Activated CD4-positive, alpha-beta T cell treated with anti-CD3 and anti-CD28 coated beads for 36 hours (primary cell): ENCODE measurements around the gene LSAMP. TPM values are rescaled to one million over a fixed set of nuclear protein-coding genes. Genes with fewer than 3 reads are reported as not detected.

Experiments used
- ATAC-seq: fragments of 200-7000 bp; cut with Tn5 transposase; one replicate; pipeline ENCODE4 v1.10.0; 2021; ENCODE audit warnings: mild to moderate bottlenecking, moderate library complexity
- CTCF ChIA-PET: fragments of 350-600 bp; sonication (Branson Sonifier 250); formaldehyde crosslinking; loops from one replicate; lab custom pipeline; 2021; ENCODE audit warnings: antibody characterized with exemption; lab: Charles Lee
- POLR2A ChIA-PET: fragments of 350-600 bp; sonication (Branson Sonifier 250); formaldehyde crosslinking; loops from one replicate; lab custom pipeline; 2021; ENCODE audit warnings: antibody characterized with exemption, inconsistent platforms; lab: Charles Lee
- DNase-seq: peaks from one replicate; pipeline ENCODE4 v3.0.0-alpha.2; 2020
- H3K27ac Mint-ChIP-seq: one replicate; pipeline ENCODE4 v1.8.0; 2021; ENCODE audit warnings: mixed read lengths
- H3K27me3 Mint-ChIP-seq: one replicate; pipeline ENCODE4 v1.8.0; 2021; ENCODE audit warnings: mixed read lengths
- H3K36me3 Mint-ChIP-seq: one replicate; pipeline ENCODE4 v1.8.0; 2021; ENCODE audit warnings: low read depth, mixed read lengths
- H3K4me1 Mint-ChIP-seq: one replicate; pipeline ENCODE4 v1.8.0; 2021; ENCODE audit warnings: mixed read lengths
- H3K4me3 Mint-ChIP-seq: one replicate; pipeline ENCODE4 v1.8.0; 2021; ENCODE audit warnings: mild to moderate bottlenecking, moderate library complexity, mixed read lengths
- H3K9me3 Mint-ChIP-seq: one replicate; pipeline ENCODE4 v1.8.0; 2021; ENCODE audit warnings: low read depth, mixed read lengths
- intact Hi-C, 2 experiments: fragments of 100-400 bp; cut with DNase I in 1 of 2; cut with micrococcal nuclease in 1 of 2; formaldehyde crosslinking; loops; one replicate each; pipeline versions ENCODE4 v1.14.2 to v1.15.1; 2022 to 2024; cut with DNase I, micrococcal nuclease
- total RNA-seq, 2 experiments: library from RNA; stranded (reverse); gene quantifications; one replicate each; pipeline ENCODE4 v1.2.3, GENCODE V29; 2021

LSAMP gene
- total RNA-seq, 2 experiments from 2014 or later: not detected

DNA sequence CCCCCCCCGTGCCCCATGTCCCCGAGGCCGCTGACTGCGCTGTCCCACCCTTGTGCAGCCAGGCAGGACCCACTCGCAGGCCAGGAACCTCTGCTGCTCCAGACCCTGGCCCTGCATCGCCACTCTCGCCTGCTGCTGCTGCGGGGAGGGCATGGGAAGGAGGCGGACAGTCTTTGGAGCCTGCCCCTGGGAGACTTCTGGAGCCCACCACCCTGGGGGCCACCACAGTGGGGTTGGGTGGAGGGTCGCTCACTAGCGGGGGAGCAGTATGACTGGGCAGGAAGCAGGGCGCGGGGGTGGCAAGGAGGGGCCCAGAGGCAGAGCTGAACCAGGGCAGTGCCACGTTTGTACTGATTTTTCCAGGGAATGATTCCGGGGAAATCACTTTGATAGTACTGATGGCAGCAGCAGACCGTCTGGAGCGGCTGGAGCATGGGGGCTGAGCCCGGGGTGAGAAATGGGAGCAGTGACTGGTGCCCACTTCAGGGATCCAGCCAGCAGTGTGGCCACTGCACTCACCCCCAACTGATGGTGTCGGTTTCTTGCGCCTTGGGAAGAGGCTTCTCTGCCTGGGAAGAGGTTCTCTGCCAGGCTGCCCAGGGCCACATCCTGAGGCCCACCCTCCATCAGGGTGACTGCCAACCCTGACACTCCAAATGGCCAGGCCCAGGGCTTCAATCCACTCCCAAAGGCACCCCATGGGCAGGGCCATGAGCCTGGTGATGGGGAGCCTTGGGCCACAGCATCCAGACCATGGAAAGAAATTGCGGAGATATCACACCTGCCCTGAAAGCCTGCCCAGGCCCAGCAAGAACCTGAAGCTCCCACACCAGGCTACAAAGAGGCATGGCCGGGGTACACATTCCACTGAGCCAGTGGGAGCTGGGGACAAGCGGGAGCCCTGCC, 53.7 kb downstream of the LSAMP start:
- no peak overlapping the region for H3K4me3 Mint-ChIP-seq
- H3K9me3 Mint-ChIP-seq: peaks cover 10% of the 10 kb centered on the region
- no peak for ATAC-seq
- intact Hi-C loops: no loop called here
- H3K36me3 Mint-ChIP-seq: no peaks in the 10 kb centered on the region
- H3K27me3 Mint-ChIP-seq: no peaks in the 10 kb centered on the region
- H3K4me1 Mint-ChIP-seq: no peaks in the 10 kb centered on the region
- ChIA-PET CTCF (no interaction called here), POLR2A (no interaction called here)
- DNase-seq: no peak
- no peak overlapping the region for H3K27ac Mint-ChIP-seq

DNA sequence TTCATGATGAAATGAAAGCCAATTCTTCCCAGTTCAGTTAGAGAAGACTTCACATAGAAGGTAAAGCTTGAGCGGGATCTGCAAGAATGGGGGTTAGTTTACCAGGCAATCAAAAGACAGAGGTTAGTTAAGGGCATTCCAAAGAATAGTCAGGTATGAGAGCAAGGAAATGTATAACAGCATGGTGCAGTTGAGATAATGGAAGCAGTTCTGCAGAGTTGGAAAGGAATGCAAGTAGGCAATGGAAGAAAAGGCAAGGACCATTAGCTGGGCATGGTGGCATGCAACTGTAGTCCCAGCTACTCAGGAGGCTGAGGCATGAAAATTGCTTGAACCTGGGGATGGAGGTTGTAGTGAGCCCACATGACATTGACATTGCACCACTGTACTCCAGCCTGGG, 55.0 kb downstream of the LSAMP start:
- H3K4me1 Mint-ChIP-seq: no peaks in the 10 kb centered on the region
- ATAC-seq: no peak
- POLR2A ChIA-PET: no interaction called here

DNA sequence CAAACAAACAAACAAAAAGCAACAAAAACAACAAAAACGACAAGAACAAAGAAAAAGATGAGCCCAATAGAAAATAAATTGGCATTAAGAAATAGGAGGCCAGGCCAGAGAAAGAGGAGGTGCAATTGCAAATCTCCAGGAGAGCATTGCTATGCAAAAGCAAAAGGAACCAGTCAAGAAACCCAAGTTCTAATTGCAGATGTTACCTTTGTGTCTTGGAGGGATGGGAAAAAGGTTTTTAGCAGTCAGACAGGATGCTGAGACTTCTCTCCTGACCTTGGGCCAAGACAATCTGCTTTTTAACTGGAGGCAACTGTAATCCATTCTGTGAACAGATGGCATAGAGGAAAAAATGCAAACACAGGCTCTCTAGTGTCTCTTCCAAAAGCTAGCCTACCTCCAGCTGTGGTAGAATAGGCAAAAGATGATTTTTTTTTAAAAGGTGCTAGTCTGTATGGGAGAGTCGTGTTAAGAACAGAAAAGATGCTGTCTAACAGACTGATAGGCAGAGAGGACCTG, 56.4 kb downstream of the LSAMP start:
- DNase-seq: no peak
- no peaks in the 10 kb centered on the region for H3K36me3 Mint-ChIP-seq
- no peaks in the 10 kb centered on the region for H3K27me3 Mint-ChIP-seq
- ChIA-PET POLR2A (no interaction called here), CTCF (interaction anchor here (0.6 kb wide), 1 partner anchor 512 kb away, joined by 4 read pairs; no protein-coding TSS in a partner anchor)
- no peak overlapping the region for H3K4me3 Mint-ChIP-seq
- no peak overlapping the region for H3K27ac Mint-ChIP-seq
- H3K9me3 Mint-ChIP-seq: peaks cover 11% of the 10 kb centered on the region
- intact Hi-C loops: no loop called here
- no peaks in the 10 kb centered on the region for H3K4me1 Mint-ChIP-seq
- ATAC-seq: no peak

More for the DNA sequence above, 55.0 kb downstream of the LSAMP start:
- intact Hi-C loops: no loop called here
- no peak overlapping the region for H3K27ac Mint-ChIP-seq
- H3K4me3 Mint-ChIP-seq: no peak overlapping the region
- CTCF ChIA-PET: no interaction called here
- no peaks in the 10 kb centered on the region for H3K27me3 Mint-ChIP-seq
- H3K9me3 Mint-ChIP-seq: peaks cover 11% of the 10 kb centered on the region
- no peaks in the 10 kb centered on the region for H3K36me3 Mint-ChIP-seq
- DNase-seq: no peak

DNA sequence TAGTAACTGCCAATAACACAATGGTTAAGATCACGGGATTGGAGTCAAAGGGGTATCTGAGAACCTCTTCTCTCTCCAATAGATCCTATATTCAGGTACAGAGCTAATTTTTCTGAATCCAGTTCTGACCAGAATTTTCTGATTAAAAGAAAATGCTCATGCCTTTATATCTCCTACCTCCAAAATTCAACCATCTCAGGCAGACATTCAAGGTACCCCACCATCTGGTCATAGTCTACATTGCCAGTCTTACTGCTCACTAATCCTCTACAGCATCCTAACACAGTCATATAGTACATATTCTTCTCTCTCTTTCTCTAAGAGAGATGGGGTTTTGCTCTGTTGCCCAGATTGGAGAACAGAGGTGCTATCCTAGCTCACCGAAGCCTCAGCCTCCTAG, 59.1 kb downstream of the LSAMP start:
- Mint-ChIP-seq H3K27me3 (no peaks in the 10 kb centered on the region), H3K9me3 (peaks cover 13% of the 10 kb centered on the region), H3K36me3 (no peaks in the 10 kb centered on the region), H3K27ac (no peak overlapping the region), H3K4me3 (no peak overlapping the region), H3K4me1 (no peaks in the 10 kb centered on the region)
- DNase-seq: no peak
- ATAC-seq: no peak
- POLR2A ChIA-PET: no interaction called here
- CTCF ChIA-PET: no interaction called here
- intact Hi-C loops: no loop called here

DNA sequence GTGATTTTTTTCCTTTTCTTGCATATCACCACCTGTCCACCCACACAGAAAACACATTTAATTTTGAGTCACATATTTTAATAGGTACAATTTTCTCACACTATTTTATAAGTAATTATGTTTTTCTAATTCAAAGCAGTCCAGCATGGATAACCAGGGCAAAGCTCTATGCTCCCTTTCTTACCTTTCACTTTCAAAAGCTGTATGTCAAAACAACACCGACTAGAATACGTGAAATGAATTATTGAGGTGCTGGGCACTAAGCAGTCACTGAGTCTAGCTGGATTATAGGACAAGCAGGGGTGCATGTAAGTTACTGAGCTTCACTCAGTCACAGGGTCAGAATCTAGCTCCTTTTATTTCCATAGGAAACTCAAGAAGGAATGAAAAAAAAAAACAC, 60.6 kb downstream of the LSAMP start:
- DNase-seq: no peak
- intact Hi-C loops: no loop called here
- Mint-ChIP-seq H3K4me3 (no peak overlapping the region), H3K27me3 (no peaks in the 10 kb centered on the region), H3K27ac (no peak overlapping the region), H3K36me3 (no peaks in the 10 kb centered on the region), H3K4me1 (no peaks in the 10 kb centered on the region), H3K9me3 (peaks cover 11% of the 10 kb centered on the region)
- ChIA-PET POLR2A (no interaction called here), CTCF (no interaction called here)
- ATAC-seq: no peak

DNA sequence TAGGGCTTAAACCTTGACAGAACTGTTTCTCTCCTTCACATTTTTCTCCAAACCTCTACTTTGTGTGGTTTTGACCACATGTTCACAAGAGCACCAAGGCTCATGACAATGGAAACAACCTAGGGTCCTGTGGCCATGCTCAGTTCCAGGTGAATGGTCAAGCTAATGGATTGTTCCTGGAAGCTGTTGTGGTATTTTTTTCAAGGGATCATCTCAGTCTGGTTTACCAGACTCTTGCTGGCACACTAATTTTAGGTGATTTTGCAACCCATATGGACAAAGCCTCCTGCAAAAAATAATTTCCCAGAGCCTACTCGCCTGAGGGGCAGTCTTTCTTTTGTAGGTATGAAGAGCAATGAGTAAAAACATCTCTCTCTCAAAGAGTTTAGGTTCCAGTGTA, 67.2 kb downstream of the LSAMP start:
- no peaks in the 10 kb centered on the region for H3K4me1 Mint-ChIP-seq
- H3K27me3 Mint-ChIP-seq: no peaks in the 10 kb centered on the region
- no peak overlapping the region for H3K27ac Mint-ChIP-seq
- H3K36me3 Mint-ChIP-seq: no peaks in the 10 kb centered on the region
- ATAC-seq (no peak), DNase-seq (no peak)
- H3K9me3 Mint-ChIP-seq: peaks cover 3% of the 10 kb centered on the region
- no peak overlapping the region for H3K4me3 Mint-ChIP-seq
- ChIA-PET POLR2A (no interaction called here), CTCF (no interaction called here)
- intact Hi-C loops: no loop called here

DNA sequence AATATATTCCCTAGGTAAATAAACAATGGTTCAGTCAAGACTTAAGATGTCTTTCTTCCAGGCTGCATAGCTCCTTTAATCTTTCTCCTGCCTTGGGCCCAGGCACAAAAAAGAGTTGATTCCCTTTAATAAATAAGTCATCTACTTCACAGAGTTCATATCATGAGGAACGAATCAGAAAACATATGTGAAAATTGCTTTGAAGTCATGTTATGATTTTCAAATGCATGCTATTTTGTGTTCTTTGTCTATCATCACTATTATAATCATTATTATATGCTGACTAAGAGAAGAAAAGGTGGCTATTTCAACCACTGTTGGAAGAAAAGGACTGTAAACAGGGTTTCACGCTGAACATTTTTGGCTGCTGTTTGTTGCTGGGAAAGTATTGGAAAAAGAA, 70.4 kb downstream of the LSAMP start:
- Mint-ChIP-seq H3K4me1 (no peaks in the 10 kb centered on the region), H3K27me3 (no peaks in the 10 kb centered on the region), H3K4me3 (no peak overlapping the region), H3K9me3 (peaks cover 5% of the 10 kb centered on the region), H3K36me3 (no peaks in the 10 kb centered on the region), H3K27ac (no peak overlapping the region)
- DNase-seq (no peak), ATAC-seq (no peak)
- intact Hi-C loops: no loop called here
- ChIA-PET POLR2A (no interaction called here), CTCF (no interaction called here)

DNA sequence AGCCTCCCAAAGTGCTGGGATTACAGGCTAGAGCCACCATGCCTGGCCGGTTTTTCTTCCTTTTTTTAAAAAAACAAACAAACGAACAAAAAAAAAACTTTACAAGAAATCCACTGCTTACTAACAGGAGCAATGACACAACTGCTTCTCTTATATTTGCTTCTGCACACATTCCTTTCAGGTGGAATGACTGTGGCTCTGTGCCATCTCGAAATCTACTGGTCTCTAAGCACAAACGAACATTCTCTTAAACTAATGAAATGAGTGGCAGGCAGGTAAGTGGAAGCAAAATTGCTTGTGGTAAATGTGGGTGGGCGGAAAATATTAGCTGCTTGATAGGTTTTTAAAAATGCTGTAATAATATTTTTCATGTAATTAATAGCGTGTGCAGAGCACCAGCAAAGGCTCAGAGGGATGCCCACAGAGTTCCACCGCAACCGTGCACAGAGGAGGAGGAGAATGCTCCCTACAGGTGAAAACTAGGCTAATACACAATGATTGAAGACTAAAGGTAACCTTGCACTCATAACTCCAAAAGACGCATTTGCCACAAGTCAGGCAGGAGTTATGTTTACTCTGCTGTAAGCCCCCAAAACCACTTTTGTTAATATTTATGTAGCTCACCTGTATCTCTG, 77.4 kb downstream of the LSAMP start:
- Mint-ChIP-seq H3K4me1 (no peaks in the 10 kb centered on the region), H3K4me3 (no peak overlapping the region), H3K9me3 (peaks cover 9% of the 10 kb centered on the region), H3K36me3 (no peaks in the 10 kb centered on the region), H3K27me3 (no peaks in the 10 kb centered on the region), H3K27ac (no peak overlapping the region)
- POLR2A ChIA-PET: no interaction called here
- no peak for ATAC-seq
- CTCF ChIA-PET: interaction anchor here (0.7 kb wide), 1 partner anchor 1216 kb away, joined by 3 read pairs; no protein-coding TSS in a partner anchor
- no peak for DNase-seq
- intact Hi-C loops: no loop called here

DNA sequence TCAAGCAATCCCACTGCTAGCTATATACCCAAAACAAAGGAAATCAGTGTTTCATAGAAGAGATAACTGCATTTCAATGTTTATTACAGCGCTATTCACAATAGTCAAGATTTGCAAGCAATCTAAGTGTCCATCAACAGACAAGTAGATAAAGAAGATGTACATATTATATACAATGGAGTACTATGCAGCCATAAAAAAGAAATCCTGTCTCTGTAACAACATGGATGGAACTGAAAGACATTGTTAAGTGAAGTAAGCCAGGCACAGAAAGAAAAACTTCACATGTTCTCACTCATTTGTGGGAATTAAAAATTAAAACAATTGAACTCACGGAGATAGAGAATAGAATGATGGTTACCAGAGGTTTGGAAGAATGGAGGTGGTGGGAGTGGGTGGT, 89.2 kb downstream of the LSAMP start:
- H3K27ac Mint-ChIP-seq: no peak overlapping the region
- ChIA-PET CTCF (no interaction called here), POLR2A (no interaction called here)
- no peak overlapping the region for H3K4me3 Mint-ChIP-seq
- no peaks in the 10 kb centered on the region for H3K27me3 Mint-ChIP-seq
- intact Hi-C loops: no loop called here
- no peaks in the 10 kb centered on the region for H3K9me3 Mint-ChIP-seq
- H3K4me1 Mint-ChIP-seq: no peaks in the 10 kb centered on the region
- no peaks in the 10 kb centered on the region for H3K36me3 Mint-ChIP-seq
- DNase-seq (no peak), ATAC-seq (no peak)

DNA sequence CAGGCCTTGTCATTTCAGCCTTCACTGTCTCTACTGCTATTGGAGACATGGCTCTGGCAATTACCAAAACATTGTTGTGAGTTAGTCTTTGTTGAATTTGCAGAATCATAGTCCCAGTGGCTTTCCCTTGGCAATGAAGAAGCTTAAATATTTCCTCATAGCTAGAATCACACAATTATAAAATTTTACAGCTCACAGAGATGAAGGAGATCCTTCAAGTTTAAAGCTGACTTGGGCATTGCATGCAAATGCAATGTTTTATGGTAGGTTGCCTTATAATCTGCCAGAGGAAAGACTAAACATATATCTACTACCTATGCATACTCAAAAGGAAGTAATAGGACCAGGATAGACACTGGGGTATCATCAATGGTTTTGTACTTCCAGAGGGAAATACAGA, 90.9 kb downstream of the LSAMP start:
- intact Hi-C loops: no loop called here
- Mint-ChIP-seq H3K9me3 (no peaks in the 10 kb centered on the region), H3K27me3 (no peaks in the 10 kb centered on the region), H3K4me3 (no peak overlapping the region), H3K36me3 (no peaks in the 10 kb centered on the region), H3K4me1 (no peaks in the 10 kb centered on the region), H3K27ac (no peak overlapping the region)
- ChIA-PET CTCF (interaction anchor here (0.5 kb wide), 1 partner anchor 301 kb away, joined by 3 read pairs; no protein-coding TSS in a partner anchor), POLR2A (no interaction called here)
- ATAC-seq: no peak
- no peak for DNase-seq

DNA sequence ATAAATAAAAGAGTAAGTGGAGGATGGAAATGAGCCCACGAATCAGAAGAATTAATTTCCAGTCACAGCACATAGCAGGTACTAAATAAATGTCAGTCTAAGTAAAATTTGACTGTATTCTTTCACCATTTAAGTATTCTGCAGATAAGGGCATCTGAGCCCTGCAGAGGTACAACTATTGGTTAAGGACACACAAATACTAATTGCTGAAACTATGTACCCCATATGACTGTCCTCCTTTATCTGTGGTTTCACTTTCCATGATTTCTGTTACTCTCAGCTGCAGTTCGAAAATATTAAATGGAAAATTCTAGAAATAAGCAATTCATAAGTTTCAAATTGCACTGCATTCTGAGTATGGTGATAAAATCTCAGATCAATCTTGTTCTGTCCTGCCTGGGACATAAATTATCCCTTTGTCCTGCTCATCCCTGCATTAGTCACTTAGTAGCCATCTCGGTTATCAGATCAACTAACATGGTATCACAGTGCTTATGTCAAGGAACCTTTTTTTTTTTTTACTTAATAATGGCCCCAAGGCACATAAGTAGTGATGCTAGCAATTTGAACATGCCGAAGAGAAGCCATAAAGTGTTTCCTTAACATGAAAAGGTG, 95.1 kb downstream of the LSAMP start:
- ChIA-PET POLR2A (no interaction called here), CTCF (no interaction called here)
- Mint-ChIP-seq H3K4me3 (no peak overlapping the region), H3K9me3 (no peaks in the 10 kb centered on the region), H3K4me1 (no peaks in the 10 kb centered on the region), H3K36me3 (no peaks in the 10 kb centered on the region), H3K27me3 (no peaks in the 10 kb centered on the region), H3K27ac (no peak overlapping the region)
- ATAC-seq (no peak), DNase-seq (no peak)
- intact Hi-C loops: no loop called here
